Measurements from ENCODE around the gene CINP.

DNA sequence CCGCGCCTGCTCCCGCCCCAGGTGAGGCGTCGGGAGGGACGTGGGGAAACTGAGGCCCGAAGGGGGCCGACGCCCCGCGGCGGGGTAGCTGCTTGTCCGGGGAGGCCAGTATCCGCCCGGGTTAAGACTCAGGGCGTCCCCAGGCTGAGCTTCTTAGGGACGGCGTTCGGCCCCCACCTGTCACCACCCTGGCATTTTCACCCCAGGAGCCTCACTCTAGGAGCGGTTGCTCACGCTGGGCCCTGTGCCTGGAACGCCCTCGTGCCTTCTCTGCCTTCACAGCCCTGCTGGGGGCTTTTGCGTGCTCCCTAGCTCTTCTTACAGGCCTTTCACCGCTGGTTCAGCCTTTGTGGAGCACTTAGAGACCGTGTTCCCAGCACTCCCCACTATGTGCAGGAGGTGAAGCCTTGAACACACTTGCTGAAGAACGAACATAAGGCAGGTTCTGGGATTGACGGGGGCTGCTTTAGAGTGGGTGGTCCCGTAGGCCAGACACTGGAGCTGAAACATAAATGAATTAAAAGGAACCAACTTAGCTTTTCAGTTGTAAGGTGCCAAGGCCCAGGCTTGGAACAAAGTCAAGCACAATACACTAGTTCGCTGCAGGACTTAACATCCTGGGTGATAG lies 42.5 kb downstream of the CINP start:
- TF ChIP-seq EZH2 (IDR thresholded peaks at IDR 0.05; ENCODE audit: insufficient read depth, poor library complexity, severe bottlenecking) (no peak), EZH2phosphoT487 (IDR thresholded peaks at IDR 0.05; ENCODE audit: insufficient read depth, low read depth) (no peak)
